ENCODE data around the gene UBALD1.

Gene UBALD1

GRCh38 chr16:4591191-4591590 lies 23.5 kb downstream of the UBALD1 start:
- TF ChIP-seq REST (IDR thresholded peaks at IDR 0.05; ENCODE audit: insufficient read depth in 1 of 2, low read depth in 2 of 2, low read length in 2 of 2) (no peak), SIN3A (IDR thresholded peaks at IDR 0.05; ENCODE audit: borderline replicate concordance, insufficient read depth, low read length) (no peak), TAF1 (IDR thresholded peaks at IDR 0.05; ENCODE audit: borderline replicate concordance, insufficient read depth, low read length) (no peak)

- TF ChIP-seq POLR2AphosphoS5 (IDR thresholded peaks at IDR 0.05; ENCODE audit: low read depth, low read length) (no peak), REST (IDR thresholded peaks at IDR 0.05; ENCODE audit: insufficient read depth in 1 of 2, low read depth in 2 of 2, low read length in 2 of 2) (no peak), FOXP2 (optimal IDR thresholded peaks at IDR 0.05; ENCODE audit: borderline replicate concordance, extremely low read depth, extremely low read length, insufficient read depth) (no peak), SIN3A (IDR thresholded peaks at IDR 0.05; ENCODE audit: borderline replicate concordance, insufficient read depth, low read length) (no peak), TAF1 (IDR thresholded peaks at IDR 0.05; ENCODE audit: borderline replicate concordance, insufficient read depth, low read length) (no peak)
Observed at GRCh38 chr16:4588961-4589360, 25.7 kb downstream of the UBALD1 start.

DNA sequence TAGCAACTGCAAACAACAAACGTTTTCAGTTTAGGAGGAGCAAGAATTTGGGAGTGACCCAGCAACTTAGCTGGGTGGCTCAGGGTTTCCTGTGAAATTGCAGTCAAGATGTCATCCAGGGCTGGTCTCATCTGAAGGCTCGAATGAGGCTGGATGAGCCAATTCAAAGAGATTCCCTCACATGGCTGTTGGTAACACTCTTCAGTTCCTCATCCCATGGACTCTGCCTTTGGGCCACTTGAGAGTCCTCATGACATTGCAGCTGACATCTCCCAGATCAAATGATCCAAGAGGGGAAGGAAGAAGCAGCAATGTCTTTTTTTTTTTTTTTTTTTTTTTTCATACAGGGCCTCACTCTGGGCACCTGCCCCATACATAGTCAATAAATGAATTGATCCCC lies 26.3 kb downstream of the UBALD1 start:
- TF ChIP-seq REST (IDR thresholded peaks at IDR 0.05; ENCODE audit: insufficient read depth in 1 of 2, low read depth in 2 of 2, low read length in 2 of 2) (no peak), TAF1 (IDR thresholded peaks at IDR 0.05; ENCODE audit: borderline replicate concordance, insufficient read depth, low read length) (no peak), FOXP2 (optimal IDR thresholded peaks at IDR 0.05; ENCODE audit: borderline replicate concordance, extremely low read depth, extremely low read length, insufficient read depth) (no peak), POLR2AphosphoS5 (IDR thresholded peaks at IDR 0.05; ENCODE audit: low read depth, low read length) (no peak)

DNA sequence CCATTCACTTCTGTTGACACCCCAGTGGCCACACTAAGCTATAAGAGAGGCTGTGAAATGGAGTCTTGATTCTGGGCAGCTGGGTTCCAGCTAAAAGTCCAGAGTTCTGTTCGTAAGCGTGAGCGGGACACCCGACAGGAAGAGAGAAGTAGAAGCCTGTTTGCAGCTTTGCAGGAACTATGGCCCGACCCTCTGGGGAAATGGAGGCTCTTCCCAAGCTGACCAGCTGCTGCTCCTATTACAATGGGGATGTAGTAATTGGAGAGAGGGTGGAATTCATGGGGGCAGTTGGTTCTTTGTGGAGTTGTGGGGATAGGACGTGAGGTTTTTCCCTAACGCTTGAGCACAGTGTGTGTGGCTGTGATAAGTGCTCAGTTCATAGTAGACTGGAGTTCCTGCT lies 28.4 kb downstream of the UBALD1 start:
- TF ChIP-seq FOXP2 (optimal IDR thresholded peaks at IDR 0.05; ENCODE audit: borderline replicate concordance, extremely low read depth, extremely low read length, insufficient read depth) (no peak), TAF1 (IDR thresholded peaks at IDR 0.05; ENCODE audit: borderline replicate concordance, insufficient read depth, low read length) (no peak), REST (IDR thresholded peaks at IDR 0.05; ENCODE audit: insufficient read depth in 1 of 2, low read depth in 2 of 2, low read length in 2 of 2) (no peak), SIN3A (IDR thresholded peaks at IDR 0.05; ENCODE audit: borderline replicate concordance, insufficient read depth, low read length) (no peak), POLR2AphosphoS5 (IDR thresholded peaks at IDR 0.05; ENCODE audit: low read depth, low read length) (no peak)

- TF ChIP-seq TAF1 (IDR thresholded peaks at IDR 0.05; ENCODE audit: borderline replicate concordance, insufficient read depth, low read length) (no peak), FOXP2 (optimal IDR thresholded peaks at IDR 0.05; ENCODE audit: borderline replicate concordance, extremely low read depth, extremely low read length, insufficient read depth) (no peak), REST (IDR thresholded peaks at IDR 0.05; ENCODE audit: insufficient read depth in 1 of 2, low read depth in 2 of 2, low read length in 2 of 2) (no peak), SIN3A (IDR thresholded peaks at IDR 0.05; ENCODE audit: borderline replicate concordance, insufficient read depth, low read length) (no peak), POLR2AphosphoS5 (IDR thresholded peaks at IDR 0.05; ENCODE audit: low read depth, low read length) (no peak)
Observed at GRCh38 chr16:4583906-4584305, 30.8 kb downstream of the UBALD1 start.

Measured in PFSK-1 (cell line).